ENCODE data around the gene ZFP1.
"Not testable (repeated sequence)": the region's sequence is repeated elsewhere in the genome, so short reads cannot be mapped to it uniquely, and the experiment has no call there.

Gene ZFP1

DNA sequence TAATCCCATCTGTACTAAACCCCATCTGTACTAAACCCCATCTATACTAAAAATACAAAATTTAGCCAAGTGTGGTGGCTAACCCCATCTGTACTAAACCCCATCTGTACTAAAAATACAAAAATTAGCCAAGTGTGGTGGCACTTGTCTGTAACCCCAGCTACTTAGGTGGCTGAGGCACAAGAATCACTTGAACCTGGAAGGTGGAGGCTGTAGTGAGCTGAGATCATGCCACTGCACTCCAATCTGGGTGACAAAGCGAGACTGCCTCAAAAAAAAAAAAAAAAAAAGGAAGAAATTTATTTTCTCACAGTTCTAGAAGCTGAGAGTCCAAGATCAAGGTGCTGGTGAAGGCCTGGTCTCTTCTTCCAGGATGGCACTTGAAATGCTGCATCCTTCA is 12.1 kb downstream of the ZFP1 start:
- no peak for DNase-seq

DNA sequence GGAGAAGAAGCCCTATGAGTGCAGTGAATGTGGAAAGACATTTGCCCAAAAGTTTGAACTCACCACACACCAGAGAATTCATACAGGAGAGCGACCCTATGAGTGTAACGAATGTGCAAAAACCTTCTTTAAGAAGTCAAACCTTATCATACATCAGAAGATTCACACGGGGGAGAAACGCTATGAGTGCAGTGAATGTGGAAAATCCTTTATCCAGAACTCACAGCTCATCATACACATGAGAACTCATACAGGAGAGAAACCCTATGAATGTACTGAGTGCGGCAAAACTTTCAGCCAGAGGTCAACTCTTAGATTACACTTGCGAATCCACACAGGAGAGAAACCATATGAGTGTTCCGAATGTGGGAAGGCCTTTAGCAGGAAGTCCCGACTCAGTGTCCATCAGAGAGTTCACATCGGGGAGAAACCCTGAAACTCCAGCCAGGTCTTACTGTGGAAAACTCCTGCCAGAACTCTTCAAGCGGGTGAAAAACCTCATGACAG is 21.6 kb downstream of the ZFP1 start:
- DNase-seq, result no peak

DNA sequence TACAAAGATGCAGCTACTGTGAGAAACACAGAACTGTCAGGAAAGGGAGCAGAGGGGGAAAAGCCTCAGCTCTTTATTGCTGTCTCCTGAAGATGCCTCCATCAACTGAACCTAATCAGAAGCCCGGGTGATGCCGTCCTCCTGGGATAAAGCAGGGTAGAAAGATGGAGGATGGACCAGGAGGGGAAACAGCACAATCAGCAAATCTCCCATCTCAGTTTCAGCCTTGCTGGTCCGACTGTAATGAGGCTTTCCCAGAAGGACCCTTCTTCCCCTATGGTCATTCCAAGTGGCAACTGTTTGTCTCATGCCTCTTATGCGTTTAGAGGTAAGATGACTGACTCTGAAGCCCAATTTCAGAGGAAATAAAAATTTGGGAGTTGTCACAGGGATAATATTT is 24.3 kb downstream of the ZFP1 start:
- no peak for DNase-seq

DNA sequence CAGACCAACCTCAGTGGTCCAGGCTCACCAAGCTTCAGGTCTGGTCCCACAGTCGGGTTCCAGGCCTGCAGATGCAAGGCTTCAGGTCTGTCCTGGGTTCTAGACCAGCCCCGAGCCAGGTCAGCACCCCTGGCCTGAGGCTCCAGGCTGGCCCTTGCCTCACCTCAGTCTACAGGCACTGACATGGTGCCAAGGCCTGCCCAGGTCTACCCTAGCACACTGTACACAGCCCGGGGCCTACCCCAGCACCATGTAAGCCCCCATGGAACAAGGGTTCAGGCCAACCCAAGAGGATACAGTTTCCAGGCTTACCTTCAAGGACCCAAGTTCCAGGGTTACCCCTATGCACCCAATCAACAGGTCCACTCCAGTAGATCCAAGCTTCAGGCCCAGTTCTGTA is 26.8 kb downstream of the ZFP1 start:
- DNase-seq, result no peak

DNA sequence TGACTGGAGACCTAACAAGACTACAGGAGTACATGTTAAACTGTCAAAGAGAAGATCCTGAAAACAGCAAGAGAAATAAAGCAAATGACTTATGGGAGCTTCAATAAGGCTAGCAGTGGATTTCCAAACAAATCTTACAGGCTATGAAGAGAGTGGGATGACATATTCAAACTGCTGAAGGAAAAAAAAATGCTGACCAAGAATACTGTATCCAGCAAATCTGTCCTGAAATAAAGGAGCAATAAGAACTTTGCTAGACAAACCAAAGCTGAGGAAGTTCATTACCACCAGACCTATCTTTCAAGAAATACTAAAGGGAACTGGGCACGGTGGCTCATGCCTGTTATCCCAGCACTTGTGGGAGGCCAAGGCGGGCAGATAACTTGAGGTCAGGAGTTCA is 28.6 kb downstream of the ZFP1 start:
- DNase-seq, result no peak

DNA sequence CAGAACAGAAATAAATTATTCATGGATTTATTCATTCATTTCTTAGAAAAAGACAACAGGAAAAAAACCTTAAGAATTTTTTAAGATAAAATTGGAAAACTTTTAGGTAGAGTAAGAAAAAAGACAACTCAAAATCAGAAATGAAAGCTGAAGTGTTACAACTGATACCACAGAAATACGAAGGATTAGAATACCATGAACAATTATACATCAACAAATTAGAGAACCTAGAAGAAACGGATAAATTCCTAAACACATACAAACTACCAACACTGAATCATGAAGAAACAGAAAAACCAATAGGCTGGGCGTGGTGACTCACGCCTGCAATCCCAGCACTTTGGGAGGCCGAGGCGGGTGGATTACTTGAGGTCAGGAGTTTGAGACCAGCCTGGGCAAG is 30.9 kb downstream of the ZFP1 start:
- DNase-seq, result no peak

DNA sequence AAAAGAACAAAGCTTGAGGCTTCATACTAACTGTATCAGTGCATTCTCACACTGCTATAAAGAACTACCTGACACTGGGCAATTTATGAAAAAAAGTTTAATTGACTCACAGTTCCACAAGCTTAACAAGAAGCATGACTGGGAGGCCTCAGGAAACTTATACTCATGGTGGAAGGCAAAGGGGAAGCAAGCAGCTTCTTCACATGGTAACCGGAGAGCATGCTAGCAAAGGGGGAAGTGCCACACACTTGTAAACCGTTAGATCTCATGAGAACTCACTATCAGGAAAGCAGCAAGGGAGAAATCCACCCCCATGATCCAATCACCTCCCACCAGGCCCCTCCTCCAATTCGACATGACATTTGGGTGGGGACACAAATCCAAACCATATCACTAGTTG is 33.3 kb downstream of the ZFP1 start:
- DNase-seq, result no peak

DNA sequence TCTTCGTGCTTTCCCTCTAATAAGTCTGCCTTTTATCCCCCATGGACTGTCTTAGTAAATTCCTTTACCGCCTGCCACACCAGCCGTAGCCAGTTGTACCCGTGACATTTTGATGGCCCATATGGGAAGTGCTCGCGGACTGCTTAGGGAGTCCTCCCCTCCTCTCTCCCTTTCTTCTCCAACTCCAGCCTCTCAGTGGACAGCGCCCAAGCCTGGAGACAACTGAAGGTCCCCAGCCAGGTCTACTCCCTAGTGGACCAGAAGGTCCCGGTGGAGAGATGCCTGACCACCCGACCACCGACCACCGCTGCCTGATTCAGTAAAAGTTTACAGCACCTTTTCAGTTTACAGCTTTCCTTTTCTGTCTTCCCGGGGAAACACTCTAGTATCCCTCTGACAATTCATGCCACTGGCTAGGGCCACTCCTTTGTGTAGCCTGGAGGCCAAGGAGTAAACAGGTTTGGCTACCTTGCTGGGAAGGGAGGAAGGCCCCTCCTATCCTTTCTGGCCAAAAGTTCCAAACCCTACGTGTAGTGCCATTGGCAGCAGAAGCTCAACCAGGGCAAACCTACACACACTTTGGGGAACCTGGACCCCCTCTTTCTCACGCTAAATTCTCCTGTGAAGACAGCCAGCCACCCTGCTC is 40.6 kb downstream of the ZFP1 start:
- no peak for DNase-seq

DNA sequence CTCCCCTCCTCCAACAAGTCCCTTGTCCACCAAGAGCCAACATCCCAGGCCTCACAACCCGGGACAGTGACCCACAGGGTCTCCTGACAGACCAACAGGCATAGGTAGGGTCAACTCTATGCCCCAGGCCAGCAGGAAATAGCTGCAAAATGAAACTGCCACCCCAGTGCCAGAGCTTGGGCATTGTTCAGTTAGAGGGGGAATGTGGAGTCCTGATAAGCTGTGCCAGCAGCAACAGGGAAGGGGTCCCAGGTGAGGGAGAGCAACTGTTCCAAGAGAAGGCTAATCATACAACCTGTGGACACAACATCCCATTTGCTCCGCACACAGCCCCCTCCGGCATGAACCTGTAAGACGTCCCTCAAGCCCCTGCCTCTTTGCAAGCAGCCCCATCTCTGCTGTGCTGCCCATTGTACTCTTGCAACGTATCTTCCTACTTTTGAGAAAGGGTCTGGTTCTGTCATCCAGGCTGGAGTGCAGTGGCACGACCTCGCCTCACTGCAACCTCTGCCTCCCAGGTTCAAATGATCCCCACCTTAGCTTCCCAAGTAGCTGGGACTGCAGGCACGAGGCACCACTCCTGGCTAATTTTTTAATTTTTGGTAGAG is 41.4 kb downstream of the ZFP1 start:
- DNase-seq, result no peak

DNA sequence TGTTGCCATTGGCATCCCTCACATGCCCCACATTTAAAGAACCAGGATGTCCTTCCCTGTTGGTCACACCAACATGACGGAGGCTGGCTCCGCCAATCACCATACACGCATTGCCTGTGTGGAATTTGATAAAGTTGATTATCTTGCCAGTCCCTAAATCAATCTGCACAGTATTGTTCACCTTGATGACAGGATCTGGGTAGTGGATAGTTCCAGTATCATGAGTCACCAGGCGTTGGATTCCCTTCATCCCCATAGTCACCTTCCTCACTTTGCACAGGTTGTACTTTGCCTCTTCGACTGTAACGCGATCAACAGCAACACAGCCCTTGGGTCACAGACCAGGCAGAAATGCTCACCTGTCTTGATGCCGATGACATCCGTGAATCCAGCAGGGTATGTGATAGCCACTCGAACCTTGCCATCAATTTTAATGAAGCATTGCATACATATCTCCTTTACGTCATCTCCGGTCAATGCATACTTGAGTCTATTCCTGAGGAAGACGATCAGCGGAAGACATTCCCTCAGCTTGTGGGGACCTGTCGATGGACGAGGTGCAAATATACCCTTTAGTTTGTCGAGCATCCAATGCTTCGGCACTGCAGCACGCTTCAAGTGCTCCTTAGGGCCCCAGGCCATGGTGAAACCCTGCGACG is 44.4 kb downstream of the ZFP1 start:
- DNase-seq, result no peak

DNA sequence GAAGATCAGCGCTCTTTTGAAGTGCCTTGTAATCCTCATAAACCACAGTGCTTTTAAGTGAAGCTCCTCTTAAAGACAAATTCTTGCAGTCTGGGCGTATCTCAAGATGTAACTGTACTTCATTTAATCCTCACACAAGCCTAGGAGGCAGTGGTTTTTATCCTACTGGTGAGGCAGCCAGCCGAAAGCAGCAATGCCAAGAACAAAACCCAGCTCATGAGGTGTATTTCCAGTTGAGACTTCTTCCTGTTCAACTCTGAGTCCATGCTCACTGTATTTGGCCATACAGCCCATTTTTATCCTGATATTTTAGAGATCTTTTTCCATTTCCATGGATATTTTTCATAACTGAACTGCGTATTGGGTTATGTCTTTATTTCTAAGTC is 44.9 kb downstream of the ZFP1 start:
- no peak for DNase-seq

DNA sequence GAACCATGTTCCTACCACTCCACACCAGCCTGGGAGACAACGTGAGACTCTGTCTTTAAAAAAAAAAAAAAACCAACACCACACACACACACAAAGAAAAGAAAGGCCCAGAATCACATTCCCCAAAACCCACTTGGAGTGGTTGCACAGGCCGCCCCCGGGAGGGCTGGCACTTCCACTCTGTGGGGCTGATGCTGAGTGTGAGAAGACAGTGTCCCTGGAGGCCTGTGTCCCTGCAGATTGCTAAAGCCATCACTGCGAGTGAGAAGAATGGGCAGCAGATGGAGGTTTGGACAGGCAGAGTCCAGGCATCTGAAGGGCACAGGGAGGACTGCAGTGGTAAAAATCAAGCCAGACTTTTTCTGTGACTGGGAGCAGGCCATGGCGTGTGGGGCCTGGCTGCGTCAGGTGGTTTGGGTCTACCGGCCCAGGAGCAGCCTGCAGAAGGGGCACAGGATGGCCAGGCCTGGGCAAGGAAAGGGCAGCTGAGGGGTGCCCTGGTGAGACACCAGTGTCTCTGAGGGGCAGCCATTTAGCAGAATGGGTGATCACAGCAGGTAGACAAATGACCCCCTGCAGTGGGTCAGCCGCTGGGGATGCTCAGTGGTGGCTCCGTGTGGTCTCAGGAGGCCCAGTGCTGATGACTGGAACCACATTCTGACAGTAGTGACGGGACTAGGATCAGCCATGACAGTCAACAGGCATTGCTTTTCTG is 45.6 kb downstream of the ZFP1 start:
- no peak for DNase-seq

DNA sequence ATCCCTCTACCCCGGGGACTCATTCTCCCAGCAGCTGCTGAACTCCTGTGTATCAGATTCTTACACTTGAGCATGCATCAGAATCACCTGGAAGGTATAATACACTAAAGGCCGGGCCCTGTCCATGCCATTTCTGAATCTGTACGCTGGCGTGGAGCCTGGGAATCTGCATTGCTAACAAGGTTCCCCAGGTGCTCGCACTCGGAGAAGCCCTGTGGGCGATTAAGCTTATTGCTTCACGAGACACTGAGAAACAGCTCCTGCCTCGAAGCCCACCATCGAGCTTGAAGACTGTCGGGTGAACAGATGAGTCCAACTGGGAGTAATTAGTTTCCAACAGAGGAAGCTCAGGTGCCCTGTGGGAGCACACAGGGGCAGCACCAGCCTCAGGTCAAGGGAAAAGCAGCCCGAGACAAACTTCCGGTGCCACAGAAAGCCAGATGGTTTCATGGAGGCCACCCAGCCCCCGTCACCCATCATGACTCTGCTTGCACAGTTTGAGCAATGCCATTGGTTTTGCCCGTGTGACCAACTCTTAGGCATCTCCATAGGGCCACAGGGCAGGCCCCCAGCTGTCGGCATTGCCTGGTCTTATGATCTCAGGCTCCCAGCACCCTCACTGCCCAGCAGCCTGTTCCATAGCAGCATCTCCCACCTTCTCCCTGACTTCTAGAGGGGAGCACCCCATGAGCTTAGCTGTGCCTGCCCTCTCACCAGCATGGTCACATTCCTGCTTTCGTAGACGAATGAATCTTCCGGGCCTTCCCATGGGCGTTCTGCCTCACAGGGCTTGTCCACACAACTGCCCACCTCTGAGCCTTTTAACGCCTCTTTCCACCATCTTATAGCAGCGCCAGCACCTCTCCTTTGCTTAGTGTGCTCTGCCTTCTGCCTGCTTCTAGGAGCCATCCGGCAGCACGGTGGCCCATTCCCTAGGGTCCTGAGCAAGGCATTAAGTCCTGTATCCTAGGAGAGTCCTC is 47.8 kb downstream of the ZFP1 start:
- no peak for DNase-seq

DNA sequence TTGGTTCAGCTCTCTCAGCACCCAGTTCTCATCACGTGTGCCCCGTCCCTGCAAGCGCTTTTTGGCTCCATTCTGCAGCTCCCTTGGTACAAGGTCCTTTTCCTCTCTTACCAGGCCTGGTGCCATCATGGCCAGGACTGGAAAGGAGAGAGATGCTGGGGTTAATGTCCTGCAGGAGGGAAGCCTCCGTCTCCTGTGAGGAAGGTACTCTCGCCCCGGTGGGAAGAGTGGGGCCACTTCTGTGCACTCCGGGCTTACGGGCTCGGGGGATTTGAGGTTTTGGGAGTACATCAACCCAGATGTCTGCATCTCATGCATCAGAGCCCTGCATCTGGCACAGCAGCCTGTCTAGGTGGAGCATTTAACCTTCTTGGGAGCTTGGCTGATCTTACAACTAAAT is 48.5 kb downstream of the ZFP1 start:
- no peak for DNase-seq

DNA sequence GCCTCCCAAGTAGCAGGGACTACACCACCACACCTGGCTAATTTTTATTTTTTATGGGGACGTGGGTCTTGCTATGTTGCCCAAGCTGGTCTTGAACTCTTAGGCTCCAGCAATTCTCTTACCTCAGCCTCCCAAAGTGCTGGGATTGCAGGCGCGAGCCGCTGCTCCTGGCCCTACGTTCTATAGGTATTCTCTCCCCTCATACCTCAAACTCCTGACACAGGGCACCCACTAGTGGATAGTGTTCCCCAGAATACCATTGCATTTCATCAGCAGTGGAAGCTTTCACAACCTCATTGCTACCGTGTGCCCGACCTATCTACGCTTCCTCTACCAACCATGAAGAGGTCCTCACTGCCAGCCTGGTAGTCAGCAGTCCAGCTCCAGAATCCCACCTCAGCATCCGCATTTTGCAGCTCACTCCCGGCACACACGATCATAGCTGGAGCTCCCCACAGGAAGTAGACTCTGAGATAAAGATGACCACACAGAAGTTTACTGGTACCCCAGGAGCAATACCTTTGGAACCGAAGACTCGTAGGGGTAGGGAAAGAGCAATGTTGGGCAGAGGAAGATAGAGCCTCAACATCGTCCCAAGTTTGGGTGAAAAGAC is 49.3 kb downstream of the ZFP1 start:
- DNase-seq, result no peak

DNA sequence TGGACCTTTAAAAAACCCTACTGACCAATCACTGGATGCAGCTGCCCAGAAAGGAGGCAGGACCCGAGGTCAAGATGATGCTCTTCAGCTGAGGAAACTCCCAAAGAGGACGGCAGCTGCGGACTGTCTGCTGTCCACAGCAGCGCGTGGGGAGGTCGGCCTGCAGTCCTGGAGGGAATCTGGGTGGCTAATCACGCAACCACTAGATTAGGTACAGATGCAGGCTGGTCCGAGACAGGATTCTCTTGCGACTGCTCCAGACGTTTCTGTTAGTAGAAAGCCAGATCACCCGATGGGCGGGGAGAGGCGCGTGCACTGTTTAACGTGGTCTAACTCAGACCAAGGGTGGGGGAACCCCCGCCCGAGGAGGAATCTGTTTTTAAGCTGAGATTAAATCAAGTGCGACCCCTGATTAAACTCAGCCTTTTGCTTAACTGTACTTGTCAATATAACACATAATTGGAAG is 49.8 kb downstream of the ZFP1 start:
- DNase-seq, result no peak

DNA sequence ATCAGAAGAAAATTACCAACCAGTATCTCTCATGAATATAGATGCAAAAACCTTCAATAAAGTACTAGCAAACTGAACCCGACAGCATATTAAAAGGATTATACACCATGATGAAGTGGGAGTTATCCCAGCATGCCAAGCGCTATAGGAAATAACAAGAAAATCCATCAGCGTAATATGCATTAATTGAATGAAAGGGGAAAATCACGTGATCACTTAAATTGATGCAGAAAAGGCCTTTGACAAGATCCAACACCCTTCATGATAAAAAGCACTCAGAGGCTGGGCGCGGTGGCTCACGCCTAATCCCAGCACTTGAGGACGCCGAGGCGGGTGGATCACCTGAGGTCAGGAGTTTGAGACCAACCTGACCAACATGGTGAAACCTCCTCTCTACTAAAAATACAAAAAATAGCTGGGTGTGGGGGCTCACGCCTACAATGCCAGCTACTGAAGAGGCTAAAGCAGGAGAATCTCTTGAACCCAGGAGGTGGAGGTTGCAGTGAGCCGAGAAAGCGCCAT is 53.8 kb downstream of the ZFP1 start:
- no peak for DNase-seq

DNA sequence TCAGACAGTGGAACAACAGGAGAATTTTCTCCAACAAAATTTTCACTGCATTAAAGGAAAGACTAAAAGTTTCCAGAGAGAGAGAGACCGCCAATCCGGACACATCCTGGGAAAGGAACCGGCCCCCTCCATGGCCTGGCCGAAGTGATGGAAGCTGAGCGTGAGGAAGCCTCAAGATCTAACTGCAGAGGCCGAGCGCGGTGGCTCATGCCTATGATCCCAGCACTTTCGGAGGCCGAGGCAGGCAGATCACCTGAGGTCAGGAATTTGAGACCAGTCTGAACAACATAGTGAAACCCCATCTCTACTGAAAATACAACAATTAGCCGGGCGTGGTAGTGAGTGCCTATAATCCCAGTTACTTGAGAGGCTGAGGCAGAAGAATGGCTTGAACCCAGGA is 54.8 kb downstream of the ZFP1 start:
- DNase-seq, result no peak

DNA sequence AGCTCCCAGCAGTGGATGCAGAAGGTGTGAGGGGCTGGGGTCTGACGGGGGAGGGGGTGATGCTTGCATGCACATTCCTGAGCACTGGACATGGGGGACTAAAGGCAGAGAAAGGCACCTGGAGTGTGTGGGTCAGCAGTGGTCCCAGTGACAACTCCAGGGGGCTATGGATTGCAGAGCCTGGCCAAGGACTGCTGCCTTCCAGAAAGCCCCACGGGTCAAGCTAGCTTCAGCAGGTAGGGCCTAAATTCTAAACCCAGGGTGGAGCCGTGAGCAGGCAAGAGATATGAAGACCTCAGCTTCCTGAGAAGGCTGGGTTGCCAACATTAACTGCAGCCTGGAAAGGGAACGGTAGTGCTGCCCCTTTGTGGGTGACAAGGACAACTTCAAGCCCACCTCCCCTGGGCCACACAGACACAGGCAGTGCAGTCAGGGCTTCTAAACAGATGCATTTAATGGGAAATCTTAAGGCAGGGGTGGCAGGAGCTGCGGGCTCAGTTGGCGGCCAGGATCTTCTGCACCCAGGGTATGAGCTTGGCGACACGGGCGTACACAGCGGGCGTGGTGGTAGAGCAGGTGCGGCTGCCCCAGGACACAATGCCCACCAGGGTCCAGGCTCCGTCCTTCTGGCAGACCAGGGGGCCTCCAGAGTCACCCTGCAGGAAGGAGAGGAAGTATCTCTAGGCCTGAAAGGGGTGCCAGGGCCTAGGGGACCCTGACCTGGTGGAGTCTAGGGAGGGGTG is 55.5 kb downstream of the ZFP1 start:
- DNase-seq, result no peak

DNA sequence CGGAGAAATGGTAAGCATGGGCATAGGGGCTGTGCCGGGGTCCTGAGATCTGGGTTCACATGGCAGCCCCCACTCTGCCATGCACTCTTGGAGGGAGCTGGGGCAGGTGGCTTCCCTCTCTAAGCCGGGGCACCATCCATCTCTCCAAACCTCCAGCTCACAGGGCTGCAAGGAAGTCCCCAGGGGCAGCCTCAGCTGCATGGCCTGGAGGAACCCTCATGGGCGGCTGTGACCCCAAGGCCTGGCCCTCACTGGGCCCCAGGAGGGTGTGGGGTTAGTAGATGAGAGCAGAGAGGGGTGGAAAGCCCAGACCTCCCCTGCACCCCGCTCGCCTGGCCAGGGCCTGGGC is 56.1 kb downstream of the ZFP1 start:
- DNase-seq, result no peak

DNA sequence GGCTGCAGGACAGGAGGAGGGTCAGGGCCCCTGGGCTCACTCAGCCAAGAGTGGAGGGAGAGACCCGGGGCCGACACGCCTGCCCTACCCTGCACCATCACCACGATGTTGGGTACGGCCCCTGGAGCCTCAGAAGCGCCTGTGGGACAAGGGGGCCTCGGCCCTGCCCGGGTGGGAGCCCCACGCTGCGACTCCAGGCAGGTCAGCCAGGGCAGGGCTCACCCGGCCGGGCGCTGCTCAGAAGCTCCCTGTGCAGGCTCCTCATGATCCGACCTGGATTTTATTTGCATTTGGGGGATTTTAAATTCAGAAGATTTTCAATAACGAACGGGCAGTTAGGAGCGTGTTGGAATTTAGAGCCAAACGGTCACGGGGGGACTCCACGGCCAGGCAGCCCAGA is 56.6 kb downstream of the ZFP1 start:
- DNase-seq, result not testable (repeated sequence)

Data from stimulated activated CD4-positive, alpha-beta T cell treated with anti-CD3 and anti-CD28 coated beads, Interleukin-4, amount 100 ng/mL, for 1 hour (primary cell).